Glomerular visceral epithelial cell (primary cell): Measurements from ENCODE around the gene LBHD1.
"Not testable (repeated sequence)": the region's sequence is repeated elsewhere in the genome, so short reads cannot be mapped to it uniquely, and the experiment has no call there.

Experiments used
- DNase-seq: peaks from one replicate; pipeline ENCODE4 v3.0.0-alpha.2; 2016; ENCODE audit errors: extremely low spot score

LBHD1 gene

GRCh38 chr11:62621027-62621566 lies 51.0 kb downstream of the LBHD1 start:
- DNase-seq, result no peak

GRCh38 chr11:62616957-62617356 lies 55.1 kb downstream of the LBHD1 start:
- not testable (repeated sequence) for DNase-seq

DNA sequence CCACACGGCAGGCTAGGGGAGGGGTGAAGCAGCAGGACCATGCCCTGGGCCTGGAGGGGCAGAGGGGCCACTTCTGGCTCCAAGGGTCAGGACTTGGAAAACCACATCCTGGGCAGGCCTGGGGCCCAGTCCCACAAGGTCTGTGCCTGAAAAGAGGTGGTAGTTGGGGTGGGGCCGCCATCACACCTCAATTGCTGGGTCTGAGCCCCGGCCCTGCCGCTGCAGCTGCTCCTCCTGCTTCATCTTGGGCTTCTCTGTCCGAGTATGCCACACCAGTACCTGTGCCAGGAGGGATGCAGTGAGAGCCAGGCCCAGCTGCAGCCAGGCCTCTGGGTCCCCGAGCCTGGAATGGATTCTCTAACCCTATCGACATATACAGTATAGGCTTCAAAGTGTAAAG lies 56.5 kb downstream of the LBHD1 start:
- no peak for DNase-seq

GRCh38 chr11:62614275-62614674 lies 57.8 kb downstream of the LBHD1 start:
- DNase-seq, result peak; percentile 31

- DNase-seq, result no peak
These were observed 58.7 kb downstream of the LBHD1 start for GRCh38 chr11:62613291-62613778.
